Hematopoietic multipotent progenitor cell treated with erythropoietin and hydrocortisone succinate and interleukin-3 and kit ligand, for 4 days (in vitro differentiated cells): ENCODE measurements around the gene ZBTB45.

ENCODE experiments used
- DNase-seq: peaks from one replicate; pipeline ENCODE4 v3.0.0-alpha.2; 2015

ZBTB45 gene

DNA sequence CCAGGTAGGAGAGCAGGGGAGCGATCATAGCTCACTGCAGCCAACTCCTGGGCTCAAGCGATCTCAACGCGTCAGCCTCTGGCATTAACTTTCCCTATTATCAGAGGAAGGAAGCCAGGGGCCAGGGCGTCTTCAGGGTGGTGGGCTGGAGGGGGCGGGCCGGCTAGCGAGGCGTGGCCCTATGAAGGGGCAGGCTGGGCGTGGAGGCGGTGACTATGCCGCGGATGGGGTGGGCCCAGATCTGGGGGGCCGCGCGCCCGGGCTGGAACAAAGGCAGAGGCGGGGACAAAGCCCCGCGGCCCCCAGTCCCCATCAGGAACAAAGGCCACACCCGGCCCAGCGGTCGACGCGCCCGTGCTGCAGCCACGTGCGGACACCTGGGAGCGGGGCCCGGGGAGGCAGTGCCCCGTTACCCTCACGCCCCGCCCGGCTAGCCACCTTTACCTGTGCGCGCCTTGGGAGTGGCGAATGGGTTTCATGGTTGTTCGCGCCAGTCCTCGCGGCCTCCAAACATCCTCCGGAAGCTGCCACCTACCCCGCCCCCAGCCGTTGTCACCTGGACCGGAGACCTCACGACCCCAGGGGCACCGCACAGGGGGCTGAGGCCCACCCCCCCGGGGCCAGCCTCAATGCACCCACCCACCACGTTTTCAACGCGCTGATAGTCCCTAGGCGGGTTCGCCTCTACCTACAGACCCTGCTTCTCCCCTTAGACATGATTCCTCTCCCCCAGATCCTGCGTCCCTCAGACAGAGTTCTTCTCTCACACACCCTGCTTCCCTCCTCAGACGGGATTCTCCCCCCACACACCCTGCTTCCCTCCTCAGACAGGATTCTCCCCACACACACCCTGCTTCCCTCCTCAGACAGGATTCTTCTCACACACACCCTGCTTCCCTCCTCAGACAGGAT lies 18.9 kb upstream of the ZBTB45 start:
- peak; percentile 93 for DNase-seq

DNA sequence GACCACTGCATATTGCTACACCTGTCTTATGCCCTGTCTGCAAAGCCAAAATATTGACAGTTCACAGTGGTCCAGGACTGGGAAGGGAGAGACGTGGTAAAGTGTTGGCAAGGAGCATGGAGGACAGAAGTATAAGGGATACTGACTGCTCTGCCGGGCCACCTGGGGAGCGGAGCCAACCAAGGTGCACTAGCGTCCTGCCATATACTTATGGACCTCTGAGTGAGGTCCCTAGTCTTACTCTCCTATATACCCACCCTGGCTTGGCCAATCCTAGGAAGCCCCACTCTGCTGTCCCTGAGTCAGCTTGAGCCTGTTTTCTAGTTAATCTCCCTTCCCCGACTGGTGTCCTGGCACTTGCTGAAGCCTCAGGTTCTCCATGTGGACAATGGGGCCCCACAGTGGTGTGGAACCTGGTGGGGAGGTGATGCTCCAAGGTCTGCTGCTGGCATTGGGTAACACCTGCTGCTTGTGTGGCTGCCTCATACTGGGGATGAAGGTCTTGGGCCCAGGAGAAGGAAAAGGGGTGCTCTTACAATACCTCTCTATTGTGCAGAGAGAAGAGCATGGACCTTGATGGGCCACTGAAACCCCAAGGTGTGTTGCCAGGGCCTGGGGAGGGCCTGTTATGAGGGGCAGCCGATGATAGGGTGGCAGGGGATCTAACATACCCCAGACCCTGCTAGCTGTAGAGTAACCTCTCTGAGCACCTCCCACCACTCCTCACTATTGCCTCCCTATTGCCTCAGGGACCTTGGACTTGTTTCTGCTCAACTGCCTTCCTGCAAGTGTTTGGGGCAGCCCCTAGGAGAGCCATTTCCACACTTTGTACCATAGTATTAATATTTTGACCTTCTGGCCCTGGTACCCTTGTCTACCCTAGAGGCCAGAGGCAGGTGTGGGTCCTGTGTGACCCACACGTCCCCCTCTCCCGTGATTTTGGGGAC lies 17.5 kb upstream of the ZBTB45 start:
- no peak for DNase-seq

DNA sequence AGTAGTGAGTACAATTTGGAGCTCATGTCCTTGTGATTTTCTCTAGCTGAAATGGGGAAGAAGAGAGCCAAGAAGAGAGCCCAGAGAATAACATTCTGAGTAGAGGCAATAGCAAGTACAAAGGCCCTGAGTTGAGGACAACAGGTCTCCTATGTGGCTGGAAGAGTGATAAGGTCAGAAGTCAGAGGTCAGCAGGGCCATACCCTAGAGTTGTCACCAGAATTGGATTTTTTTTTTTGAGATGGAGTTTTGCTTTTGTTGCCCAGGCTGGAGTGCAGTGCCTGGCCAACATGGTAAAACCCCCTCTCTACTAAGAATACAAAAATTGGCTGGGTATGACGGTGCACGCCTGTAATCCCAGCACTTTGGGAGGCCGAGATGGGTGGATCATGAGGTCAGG lies 16.2 kb upstream of the ZBTB45 start:
- no peak for DNase-seq

DNA sequence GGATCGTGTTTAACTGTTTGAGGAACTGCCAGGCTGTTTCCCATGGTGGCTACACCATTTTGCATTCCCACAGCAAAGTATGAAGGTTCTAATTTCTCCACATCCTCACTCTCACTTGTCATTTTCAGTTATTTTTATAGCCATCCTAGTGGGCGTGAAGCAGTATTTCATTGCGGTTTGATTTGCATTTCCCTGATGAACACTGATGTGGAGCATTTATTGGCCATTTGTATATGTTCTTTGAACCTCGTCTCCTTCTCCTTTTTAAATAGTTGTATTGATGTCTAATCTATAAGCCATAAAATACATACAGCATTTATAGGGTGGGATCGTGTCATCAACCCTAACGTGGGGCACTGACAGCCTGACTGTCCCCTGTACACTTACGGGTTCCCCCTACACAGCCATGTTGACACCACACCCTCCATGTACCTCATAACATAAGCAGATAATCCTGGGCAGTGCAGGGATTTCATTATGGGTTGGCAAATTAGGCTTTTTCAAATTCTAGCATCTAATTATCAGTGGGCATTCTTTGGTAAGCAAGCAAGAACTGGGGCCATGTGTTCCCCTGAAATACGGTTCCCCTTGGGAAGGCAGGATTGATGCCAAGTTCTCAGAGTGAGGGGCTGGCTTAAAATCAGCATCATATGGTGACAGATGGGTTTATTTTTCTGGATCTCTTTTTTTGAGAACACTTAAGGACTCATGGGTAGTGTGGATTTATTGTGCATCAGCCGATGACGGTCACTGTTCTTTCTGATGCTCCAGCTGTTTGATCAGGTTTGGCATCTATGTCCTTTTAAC lies 11.6 kb upstream of the ZBTB45 start:
- DNase-seq: no peak

DNA sequence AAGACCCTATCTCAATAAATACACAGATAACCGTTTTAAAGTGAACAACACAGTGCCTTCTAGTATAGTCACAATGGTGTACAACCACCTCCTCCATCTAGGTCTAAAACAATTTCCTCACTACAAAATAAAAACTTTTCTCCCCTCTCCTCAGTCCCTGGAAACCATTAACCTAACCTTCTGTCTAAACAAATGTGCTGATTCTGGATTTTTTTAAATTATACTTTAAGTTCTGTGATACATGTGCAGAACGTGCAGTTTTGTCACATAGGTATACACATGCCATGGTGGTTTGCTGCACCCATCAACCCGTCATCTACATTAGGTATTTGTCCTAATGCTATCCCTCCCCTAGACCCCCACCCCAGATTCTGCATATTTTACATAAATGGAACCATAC lies 9.8 kb upstream of the ZBTB45 start:
- DNase-seq: no peak

DNA sequence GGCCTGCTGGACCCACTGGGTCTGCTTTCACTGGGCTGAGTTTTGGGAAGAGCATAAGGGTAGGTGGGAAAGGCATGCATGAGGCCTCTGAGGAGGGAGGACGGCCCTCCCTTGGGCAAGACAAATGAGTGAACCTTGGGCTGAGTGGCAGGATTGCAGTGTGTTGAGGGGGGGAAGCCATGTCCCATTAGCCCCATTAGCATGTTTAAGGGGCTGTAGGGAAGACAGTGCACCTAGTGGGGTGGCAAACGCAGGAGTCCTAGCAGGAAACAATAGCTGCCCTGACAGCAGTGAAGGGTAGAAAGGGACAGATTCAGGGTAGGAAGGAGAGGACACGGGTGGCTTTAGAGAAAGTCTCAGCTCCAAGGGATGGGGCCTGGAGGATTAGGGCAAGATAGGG lies 3.1 kb upstream of the ZBTB45 start:
- DNase-seq: no peak

DNA sequence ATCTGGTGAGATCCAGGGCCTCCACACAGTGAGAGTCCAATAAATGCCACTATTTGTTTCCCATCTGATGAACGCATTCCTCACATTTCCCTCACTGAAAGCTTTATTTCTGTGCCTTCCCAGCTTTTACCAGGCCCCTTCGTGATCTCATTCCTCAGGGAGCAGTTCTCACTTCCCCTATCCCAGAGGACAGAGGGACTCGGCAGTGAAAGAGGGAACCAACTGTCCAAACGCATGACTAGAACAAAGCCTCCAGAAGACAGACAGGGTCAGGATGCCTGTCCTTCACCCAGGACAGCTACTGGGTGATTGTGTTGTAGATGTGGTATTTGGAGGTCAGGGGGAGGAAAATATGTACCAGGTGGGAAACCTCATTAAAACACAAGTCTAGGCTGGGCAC lies 2.0 kb upstream of the ZBTB45 start:
- DNase-seq: no peak

DNA sequence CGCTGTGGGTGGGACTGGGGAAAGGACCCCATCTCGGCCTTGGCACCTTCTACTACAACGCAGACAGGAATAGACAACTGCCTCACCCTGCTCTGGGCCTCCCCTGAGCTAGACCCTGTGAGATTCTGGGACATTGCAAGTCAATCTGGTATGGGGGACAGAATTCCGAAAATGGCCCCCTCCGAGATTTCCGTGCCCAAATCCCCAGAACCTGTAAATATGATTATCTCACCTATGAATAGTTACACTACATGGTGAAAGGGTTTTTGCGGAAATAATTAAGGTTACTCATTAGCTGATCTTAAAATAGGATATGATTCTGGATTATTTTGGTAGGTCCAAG lies 618 bp upstream of the ZBTB45 start:
- DNase-seq: no peak

DNA sequence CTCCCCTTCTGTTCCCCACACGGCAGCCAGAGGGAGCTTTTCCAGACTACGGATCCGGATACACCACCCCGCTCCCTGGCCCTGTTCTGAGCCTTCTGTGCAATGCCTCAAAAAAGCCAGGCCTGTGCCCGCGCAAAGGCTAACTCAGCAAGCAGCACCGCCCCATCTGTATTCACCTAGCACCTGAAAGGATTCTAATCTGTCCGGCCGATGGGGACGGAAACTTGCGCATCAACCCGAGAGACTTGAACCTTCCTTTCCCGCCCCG lies 589 bp downstream of the ZBTB45 start:
- peak; percentile 90 for DNase-seq

DNA sequence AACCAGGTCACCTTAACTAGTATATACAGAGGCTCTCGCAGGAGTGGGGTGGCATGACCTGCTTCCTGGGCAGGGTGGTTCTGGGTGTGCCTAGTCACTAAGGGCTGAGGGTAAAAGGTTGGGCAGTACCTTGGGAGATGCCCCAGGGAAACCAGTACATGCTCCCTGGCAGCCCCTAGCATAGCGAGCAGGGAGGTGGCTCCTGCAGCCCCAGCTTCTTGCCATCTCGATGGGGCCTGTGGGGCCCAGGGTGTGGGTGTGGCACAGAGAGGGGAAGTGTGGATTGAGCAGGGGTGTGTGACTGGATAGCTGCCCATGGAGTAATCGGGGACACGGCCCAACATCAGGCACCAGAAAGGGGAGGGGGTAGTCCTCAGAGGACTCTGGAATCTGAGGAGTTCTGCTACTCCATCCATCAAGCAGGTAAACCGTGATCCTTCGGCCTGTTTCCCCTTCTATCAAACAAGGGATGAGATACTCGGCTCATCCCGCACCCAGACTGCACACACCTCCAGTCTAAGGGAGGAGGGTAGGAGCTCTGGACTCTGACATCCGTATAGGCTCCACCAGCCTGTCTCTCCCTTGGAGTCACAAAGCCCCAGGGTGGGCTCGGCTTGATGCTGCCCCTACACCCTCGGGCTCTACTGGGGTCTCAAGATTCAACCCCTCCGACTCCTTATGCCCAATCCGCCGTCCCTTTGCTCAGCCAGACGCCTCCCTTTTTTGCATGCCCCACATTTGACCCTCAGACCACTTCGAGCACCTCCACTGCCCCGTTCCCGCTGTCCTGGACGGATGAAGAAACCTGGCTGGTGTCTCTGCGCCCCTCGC lies 1.1 kb downstream of the ZBTB45 start:
- peak; percentile 84 for DNase-seq

DNA sequence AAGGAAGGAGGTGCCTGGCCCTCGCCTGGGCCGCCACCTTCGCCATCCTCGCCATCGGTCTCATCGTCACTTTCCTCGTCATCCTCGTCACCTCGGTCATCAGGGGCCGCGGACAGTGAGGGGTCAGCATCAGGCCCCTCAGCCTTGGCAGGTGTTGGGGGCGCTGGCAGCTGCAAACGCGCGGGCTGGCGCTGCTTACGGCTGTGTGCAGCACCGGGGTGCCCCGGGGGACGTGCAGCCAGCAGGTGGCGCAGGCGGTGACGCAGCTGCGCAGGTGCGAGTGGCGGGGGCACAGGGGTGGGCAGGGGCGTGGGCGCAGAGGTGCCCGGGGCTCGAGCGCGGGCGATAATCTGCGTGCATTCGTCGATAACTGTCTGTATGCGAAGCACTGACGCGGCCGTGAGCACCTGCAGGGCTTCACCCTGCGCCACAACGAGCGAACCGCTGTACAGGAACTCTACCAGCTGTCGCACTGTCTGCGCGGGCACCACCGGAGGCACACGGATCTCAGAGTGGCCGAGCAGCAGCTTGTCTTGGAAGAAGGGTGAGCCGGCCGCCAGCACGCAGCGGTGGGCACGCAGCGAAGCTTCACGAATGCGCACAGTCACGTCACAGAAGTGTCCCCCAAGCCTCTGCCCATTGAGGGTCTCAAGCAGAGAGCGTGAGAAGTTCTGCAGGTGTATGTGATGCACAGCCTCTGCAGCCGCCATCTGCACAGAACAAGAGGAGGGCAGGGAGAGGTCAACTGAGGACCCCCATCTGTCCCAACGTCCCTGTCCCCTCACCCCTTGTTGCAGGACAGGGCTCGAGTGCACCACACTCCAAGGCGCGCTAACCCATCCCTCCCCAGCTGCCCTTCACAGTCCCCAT lies 2.4 kb downstream of the ZBTB45 start:
- no peak for DNase-seq

DNA sequence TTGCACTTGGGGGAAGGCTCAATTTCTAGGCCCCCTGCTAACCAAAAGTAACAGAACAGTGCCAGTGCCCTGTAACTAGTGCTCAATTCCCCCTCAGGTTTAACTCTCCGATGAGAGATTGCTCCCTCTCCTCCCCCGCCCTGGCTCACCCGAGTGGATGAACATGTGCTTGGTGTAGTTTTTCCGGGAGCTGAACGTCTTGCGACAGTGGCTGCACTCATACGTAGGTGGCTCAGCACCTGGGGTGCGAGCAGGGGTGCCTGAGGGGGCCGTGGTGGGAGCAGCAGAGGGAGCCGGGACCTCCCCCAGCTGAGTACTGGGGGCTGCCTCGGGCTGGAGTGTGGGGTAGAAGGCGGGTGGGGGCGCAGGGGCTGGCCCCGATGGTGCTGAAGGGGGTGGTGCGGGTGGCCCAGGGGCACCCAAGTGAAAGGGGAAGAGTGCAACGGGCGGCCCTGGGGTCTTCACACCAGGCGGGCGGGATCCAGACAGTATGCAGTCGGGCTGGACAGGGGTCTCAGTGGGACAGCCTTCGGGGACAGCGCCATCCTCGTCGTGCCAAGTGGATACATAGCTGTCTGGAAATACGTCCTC lies 3.3 kb downstream of the ZBTB45 start:
- DNase-seq: no peak

DNA sequence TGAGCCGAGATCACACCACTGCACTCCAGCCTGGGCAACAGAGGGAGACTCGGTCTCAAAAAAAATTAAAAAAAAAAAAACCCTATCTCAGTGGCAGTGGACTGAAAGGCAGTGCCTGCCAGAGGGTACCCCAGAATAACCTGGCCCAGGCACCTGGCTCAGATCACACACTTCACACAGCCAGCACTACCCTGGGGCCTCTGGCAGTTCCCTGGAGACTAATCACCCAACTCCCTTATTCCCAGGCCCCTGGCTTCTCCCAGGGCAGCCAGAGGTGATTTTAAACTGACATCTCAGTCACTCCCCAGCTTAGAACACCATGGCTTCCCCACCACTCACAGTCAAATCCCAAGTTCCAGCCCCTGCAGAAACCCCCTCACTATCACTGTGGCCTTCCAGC lies 4.4 kb downstream of the ZBTB45 start:
- no peak for DNase-seq

DNA sequence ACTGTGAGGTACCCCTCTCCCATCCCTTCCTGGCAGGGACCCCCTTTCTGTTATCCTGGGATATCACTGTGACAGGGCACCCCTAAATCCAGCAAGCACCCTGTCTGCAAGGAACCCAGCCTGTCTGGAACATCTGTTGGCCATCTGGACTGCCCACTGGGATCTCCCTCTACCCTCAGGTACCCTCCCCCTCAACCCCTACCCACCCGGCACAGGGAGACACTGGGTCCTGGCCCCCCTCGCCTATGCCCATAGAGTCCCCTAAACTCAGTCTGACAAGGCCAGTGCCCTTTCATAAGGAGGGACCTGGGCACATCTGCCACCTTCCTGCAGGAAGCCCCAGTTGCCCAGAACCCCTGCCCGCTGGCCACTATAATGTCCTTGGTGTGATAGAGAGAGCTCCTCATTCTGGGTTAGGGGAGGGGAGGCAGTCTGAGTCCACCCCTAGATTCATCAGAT lies 5.0 kb downstream of the ZBTB45 start:
- DNase-seq: no peak

DNA sequence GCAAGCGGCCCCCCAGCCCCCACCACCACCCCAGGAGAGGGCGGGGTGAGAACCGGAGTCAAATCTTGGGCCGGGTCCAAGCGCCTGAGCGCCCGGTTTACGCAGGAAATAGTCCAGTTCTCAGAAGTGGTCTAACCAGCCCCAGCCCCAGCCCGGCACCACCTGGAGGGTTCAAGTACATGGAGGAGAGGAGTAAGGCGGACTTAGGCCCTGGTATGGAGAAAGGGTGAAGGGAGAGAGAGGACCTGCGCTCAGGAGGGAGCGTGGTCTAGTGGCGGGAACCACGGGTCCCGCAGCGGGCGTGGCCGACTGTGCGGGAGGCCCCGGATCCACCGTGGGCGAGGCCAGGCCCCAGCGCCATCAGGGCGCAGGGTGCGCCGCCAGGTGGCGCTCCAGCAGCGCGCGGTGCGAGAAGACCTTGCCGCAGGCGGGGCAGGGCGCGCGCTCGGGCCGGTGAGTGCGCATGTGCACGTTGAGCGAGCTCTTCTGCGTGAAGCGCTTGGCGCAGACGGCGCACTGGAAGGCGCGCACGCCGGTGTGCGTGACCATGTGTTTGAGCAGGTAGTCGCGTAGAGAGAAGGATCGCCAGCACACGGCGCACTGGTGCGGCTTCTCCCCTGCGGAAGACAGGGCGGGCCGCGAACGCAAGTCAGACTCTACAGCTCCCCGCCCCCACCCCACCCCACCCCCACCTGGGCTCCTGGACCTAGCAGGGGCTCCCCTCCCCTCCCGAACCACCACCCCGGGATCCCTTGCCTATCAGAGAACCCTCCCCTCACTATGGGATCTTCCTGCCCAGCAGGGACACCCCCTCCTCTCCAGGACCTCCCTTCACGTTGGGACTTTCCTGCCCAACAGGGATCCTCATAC lies 5.7 kb downstream of the ZBTB45 start:
- peak; percentile 97 for DNase-seq

DNA sequence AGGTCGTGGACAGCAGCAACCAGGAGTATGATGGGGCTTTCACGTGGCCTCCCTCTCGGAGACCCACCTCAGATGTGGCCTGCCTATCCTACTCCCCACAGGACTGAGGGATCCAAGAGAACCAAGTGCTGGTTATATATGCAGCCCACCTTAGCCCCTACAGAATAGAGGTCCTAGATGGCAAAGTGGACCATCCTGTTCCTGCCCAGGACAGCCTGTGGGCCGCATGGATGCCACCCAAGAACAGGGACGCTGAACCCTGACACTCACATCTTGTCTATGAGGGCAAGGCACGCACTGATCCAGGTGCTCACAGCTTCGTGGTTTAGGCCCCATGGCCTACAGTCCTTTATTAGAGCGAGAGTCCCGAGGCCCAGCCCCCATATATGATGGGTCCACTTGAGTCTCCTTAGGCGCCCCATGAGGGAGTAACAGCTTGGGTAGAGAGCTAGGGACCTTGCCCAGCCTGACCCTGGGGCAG lies 6.4 kb downstream of the ZBTB45 start:
- no peak for DNase-seq

DNA sequence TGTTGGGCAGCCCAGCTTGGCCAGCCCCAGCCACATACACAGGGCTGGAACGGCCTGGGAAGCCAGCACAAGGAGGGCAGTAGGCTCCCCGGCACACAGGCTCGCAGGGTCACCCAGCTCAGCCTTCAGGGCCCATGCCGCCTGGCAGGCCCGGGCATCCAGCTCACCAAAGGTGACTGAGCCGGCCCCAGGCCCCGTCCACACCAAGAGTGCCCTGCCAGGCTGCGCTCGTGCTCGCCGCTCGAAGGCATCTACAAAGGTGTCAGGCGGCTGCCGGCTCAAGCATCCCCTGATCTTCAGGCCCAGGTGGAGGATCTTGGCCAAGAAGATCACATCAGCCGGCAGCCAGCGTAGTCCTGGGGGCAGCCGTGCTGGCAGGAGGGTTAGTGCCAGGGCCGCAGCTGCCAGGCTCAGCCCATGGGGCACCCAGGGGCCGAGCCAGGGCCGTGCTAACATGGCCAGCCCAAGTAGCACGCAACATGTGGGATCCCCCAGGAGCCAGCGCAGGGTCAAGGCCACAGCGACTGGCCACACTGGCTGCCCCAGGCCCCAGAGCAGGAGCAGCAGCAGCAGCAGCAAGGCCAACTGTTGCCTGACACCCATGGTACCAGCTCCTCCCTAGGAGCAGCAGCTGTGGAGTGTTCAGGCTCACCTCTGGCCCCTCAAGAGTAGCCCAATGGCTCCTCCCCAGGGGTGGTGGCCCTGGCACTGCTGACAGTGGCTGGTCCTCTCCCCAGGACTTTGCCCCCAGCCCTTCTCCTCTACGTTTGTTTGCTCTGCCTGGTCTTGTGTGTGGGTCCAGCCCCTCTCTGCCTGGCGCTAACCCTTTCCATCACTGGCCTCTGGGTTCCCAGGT lies 8.0 kb downstream of the ZBTB45 start, which contains the start of gene SLC27A5:
TSS of gene SLC27A5 (minus strand) at position 640 of the 856 bp plus-strand sequence. CDS start at position 603, 37 bp downstream.
- no peak for DNase-seq

DNA sequence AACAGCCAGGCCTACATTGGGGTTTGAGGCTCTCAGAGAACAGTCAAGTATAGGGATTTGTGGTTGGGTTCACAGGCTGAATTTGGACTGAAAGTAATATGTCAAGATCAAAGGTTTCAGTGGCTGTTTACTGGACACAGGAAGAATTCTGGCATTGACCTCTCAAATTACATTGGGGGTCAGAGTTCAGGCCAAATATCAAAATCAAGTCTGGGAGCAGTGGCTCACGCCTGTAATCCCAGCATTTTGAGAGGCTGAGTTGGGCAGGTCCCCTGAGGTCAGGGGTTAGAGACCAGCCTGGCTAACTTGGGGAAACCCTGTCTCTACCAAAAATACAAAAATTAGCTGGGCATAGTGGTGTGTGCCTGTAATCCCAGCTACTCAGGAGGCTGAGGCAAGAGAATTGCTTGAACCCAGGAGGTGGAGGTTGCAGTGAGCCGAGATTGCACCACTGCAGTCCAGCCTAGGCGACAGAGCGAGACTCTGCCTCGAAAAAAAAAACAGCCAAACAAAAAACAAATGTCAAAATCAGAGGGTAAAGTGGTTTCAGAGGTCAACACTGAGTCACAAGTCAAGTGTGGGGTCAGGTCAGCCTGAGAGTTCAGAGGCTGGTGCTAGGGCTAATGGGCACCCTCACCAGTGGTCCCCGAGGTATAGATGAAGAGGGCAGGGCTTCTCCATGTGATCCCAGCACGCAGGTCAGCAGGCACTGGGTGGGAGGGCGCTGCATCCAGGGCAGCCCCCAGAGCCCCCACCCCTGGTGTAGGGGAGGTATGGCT lies 9.3 kb downstream of the ZBTB45 start:
- DNase-seq: no peak
